Measurements from ENCODE around the gene ACAN. TPM values are rescaled to one million over a fixed set of nuclear protein-coding genes. Genes with fewer than 3 reads are reported as not detected.
A peak's percentile ranks its signal among the peaks of the same experiment; 100 is the strongest.

The ACAN gene
- total RNA-seq, 1 donor from 2014 or later = 113 TPM

- no peak for DNase-seq (ENCODE audit: low spot score in 2 of 2)
- TF ChIP-seq CTCF (IDR thresholded peaks at IDR 0.05) = no peak
- H3K9me3 ChIP-seq = no peaks in the 10 kb centered on the region
- peaks cover 3 to 74% of the 10 kb centered on the region in 2 donors for H3K4me1 ChIP-seq
- intact Hi-C loops (cut with DNase I) = loop anchor here (5.0 to 10.0 kb wide), 2 partner anchors 298 to 436 kb away; partner anchors contain the start of gene POLG
- no peak overlapping the region for H3K4me3 ChIP-seq
- H3K27ac ChIP-seq = peak overlapping the region; percentile 81 to 83
- H3K36me3 ChIP-seq = peaks cover 40 to 58% of the 10 kb centered on the region in 2 donors
- H3K27me3 ChIP-seq = no peaks in the 10 kb centered on the region
Observed at GRCh38 chr15:88899251-88899650, 96.0 kb downstream of the ACAN start.

- Histone ChIP-seq H3K27ac (peak overlapping the region; percentile 81 to 83), H3K9me3 (no peaks in the 10 kb centered on the region), H3K27me3 (no peaks in the 10 kb centered on the region), H3K4me3 (no peak overlapping the region), H3K36me3 (peaks cover 45 to 68% of the 10 kb centered on the region in 2 donors), H3K4me1 (peaks cover 9 to 82% of the 10 kb centered on the region in 2 donors)
- intact Hi-C loops (cut with DNase I) = loop anchor here (5.0 kb wide), 1 partner anchor 227 kb away; no protein-coding TSS in a partner anchor
- no peak for TF ChIP-seq CTCF (IDR thresholded peaks at IDR 0.05)
- no peak for DNase-seq (ENCODE audit: low spot score in 2 of 2)
Observed at GRCh38 chr15:88900309-88900981, 97.2 kb downstream of the ACAN start.

GRCh38 chr15:88900982-88901418 lies 97.8 kb downstream of the ACAN start:
- Histone ChIP-seq H3K9me3 (no peaks in the 10 kb centered on the region), H3K27ac (peak overlapping the region; percentile 81 to 83), H3K27me3 (no peaks in the 10 kb centered on the region), H3K36me3 (peaks cover 51 to 73% of the 10 kb centered on the region in 2 donors), H3K4me3 (no peak overlapping the region), H3K4me1 (peaks cover 11 to 80% of the 10 kb centered on the region in 2 donors)
- no peak for TF ChIP-seq CTCF (IDR thresholded peaks at IDR 0.05)
- DNase-seq (ENCODE audit: low spot score in 2 of 2) = no peak
- intact Hi-C loops (cut with DNase I) = loop anchor here (5.0 kb wide), 1 partner anchor 226 kb away; no protein-coding TSS in a partner anchor

DNA sequence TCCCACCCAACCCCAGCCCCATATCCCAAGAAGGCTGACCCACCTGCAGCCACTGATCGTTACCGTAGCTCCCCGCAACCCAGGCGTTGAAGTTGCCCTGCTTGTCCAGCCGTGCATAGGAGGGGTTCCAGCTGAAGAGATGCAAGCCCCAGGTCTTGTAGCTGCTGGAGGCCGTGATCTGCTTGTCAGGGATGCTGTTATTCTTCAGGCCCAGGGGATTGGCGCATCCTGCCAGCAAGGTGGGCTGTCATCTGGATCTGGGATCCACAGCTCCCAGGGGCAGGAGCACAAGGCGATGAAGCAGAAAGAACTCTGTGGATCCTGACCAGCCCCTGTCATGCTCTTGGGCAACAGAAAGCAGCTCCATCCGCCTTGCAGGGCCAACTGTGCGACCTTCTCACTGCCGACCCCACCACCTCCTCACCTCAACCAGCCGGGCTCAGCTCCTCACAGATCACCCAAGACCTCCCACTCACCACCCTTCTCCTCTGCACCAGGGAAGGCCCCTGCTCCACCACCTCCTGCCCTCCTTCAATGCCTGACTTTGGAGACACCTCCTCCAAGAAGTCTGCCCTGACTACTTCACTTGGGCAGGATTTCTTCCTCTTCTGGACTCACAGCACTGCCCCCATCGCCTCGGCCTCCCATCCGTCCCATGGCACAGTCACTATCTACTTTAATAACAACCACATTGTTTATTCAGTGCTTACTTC lies 98.4 kb downstream of the ACAN start:
- Histone ChIP-seq H3K27ac (peak overlapping the region; percentile 81 to 83), H3K4me1 (peaks cover 10 to 77% of the 10 kb centered on the region in 2 donors), H3K27me3 (no peaks in the 10 kb centered on the region), H3K36me3 (peaks cover 56 to 80% of the 10 kb centered on the region in 2 donors), H3K9me3 (no peaks in the 10 kb centered on the region), H3K4me3 (no peak overlapping the region)
- intact Hi-C loops (cut with DNase I) = loop anchor here (5.0 kb wide), 1 partner anchor 226 kb away; no protein-coding TSS in a partner anchor
- DNase-seq (ENCODE audit: low spot score in 2 of 2) = no peak
- TF ChIP-seq CTCF (IDR thresholded peaks at IDR 0.05) = no peak

DNA sequence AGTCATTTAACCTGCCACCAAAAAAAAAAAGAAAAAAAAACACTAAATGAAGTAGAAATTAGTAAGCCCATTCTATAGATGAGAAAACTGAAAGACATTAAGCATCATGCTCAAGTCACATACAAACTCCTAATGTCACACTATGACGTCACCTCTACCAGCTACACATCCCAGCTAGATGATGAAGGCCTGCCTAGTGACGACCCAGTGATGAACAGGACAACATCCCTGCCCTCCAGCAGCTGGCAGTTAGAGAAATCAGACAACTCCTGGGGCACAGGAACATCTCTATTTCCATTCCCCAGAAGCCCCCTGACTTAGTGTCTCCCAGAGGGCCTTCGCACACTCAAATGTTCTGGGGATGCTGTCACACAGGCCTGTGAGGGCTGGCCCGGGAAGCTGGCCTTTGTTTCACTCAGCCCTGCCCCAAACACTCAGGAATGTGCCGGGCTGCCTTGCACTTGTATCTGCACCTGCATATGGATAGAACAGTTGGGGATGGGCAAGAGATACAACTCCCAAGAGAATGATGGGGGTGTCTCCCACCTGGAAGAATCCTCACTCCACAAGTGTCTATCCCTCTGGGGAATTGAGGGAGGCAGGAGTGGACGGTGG lies 99.1 kb downstream of the ACAN start:
- peak overlapping the region; percentile 81 to 83 for H3K27ac ChIP-seq
- no peak overlapping the region for H3K4me3 ChIP-seq
- peak in 1 of 2 donors; percentile 2 for DNase-seq (ENCODE audit: low spot score in 2 of 2)
- peaks cover 59 to 86% of the 10 kb centered on the region in 2 donors for H3K36me3 ChIP-seq
- H3K9me3 ChIP-seq = no peaks in the 10 kb centered on the region
- intact Hi-C loops (cut with DNase I) = loop anchor here (5.0 kb wide), 1 partner anchor 225 kb away; no protein-coding TSS in a partner anchor
- TF ChIP-seq CTCF (IDR thresholded peaks at IDR 0.05) = no peak
- H3K4me1 ChIP-seq = peaks cover 8 to 77% of the 10 kb centered on the region in 2 donors
- no peaks in the 10 kb centered on the region for H3K27me3 ChIP-seq

Measured in ascending aorta (tissue), 2 donors.